22Rv1 (cell line): ENCODE data around the gene PTPRB.

Source experiments
- ZFX ChIP-seq: fragments of 450-650 bp; IDR thresholded peaks from 2 replicates; pipeline ENCODE4 v1.6.1; 2017; ENCODE audit warnings: antibody characterized with exemption, borderline replicate concordance
- TF ChIP-seq, protein P1 (sequence below): fragments of 450-650 bp; IDR thresholded peaks from 2 replicates; pipeline ENCODE4 v1.5.1; 2017; ENCODE audit warnings: mild to moderate bottlenecking

DNA sequence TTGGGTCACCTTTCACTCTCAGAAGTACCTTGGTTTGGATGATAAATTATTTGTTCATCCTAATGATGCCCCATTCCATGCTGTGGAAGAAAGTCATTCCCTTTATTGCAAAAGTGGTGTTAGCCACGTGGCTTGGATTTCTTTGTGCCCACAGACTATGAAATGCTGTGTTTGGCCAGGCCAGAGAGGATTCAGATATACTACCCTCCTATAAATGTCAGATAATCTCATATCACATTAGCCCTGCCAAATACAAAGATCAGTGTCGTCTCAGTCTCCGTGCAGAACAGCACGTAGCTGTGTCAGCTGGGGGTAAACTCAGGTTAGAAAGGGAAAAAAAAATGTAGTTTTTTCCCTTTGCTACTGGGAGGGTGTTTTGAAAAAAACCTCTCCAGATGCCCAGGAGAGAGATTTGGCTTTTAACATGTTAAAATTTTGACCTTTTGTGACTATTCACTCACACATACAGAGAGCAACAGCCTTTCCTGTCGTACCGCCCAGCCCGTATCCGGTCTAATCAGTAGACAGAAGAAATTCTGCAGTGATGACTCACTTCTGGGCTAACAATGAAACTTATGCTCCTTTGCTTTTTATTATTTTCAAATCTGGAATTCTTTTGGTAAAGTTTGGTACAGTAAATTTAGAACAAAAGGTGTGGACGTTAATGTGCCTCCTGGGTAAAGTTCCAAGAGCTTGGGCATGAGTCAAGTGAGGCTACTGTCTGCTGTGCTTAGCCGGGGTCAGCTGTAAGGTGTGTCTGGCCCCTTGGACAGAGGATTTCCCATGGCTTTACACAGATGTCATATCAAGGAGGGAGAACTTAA is 8.5 kb upstream of the PTPRB start:
- TF ChIP-seq, protein P1, sequence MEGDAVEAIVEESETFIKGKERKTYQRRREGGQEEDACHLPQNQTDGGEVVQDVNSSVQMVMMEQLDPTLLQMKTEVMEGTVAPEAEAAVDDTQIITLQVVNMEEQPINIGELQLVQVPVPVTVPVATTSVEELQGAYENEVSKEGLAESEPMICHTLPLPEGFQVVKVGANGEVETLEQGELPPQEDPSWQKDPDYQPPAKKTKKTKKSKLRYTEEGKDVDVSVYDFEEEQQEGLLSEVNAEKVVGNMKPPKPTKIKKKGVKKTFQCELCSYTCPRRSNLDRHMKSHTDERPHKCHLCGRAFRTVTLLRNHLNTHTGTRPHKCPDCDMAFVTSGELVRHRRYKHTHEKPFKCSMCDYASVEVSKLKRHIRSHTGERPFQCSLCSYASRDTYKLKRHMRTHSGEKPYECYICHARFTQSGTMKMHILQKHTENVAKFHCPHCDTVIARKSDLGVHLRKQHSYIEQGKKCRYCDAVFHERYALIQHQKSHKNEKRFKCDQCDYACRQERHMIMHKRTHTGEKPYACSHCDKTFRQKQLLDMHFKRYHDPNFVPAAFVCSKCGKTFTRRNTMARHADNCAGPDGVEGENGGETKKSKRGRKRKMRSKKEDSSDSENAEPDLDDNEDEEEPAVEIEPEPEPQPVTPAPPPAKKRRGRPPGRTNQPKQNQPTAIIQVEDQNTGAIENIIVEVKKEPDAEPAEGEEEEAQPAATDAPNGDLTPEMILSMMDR: no peak
- TF ChIP-seq ZFX: no peak
